Ramos (cell line): ENCODE measurements around the gene GPI.
"Not testable (repeated sequence)": the region's sequence is repeated elsewhere in the genome, so short reads cannot be mapped to it uniquely, and the experiment has no call there.

Experiments used
- in situ Hi-C: fragments of 300-500 bp; cut with MboI; formaldehyde crosslinking; loops from one replicate; pipeline ENCODE4 v1.14.3; 2022; ENCODE audit warnings: low sequenced_read_pairs; ENCODE audit not compliant: unreplicated experiment

GPI gene

GRCh38 chr19:34397853-34398252 is 32.9 kb downstream of the GPI start:
- in situ Hi-C loops, result no loop called here

GRCh38 chr19:34399886-34400285 is 34.9 kb downstream of the GPI start:
- in situ Hi-C loops, result no loop called here

GRCh38 chr19:34400844-34401243 is 35.8 kb downstream of the GPI start:
- in situ Hi-C loops, result not testable (repeated sequence)

GRCh38 chr19:34402074-34402600 is 37.1 kb downstream of the GPI start:
- in situ Hi-C loops, result no loop called here

GRCh38 chr19:34403784-34404108 is 38.8 kb downstream of the GPI start:
- in situ Hi-C loops, result no loop called here

- in situ Hi-C loops, result no loop called here
These were observed 39.3 kb downstream of the GPI start, which contains the start of gene PDCD2L for GRCh38 chr19:34404109-34404909. TSS of gene PDCD2L (plus strand) at chr19:34404399. CDS start at chr19:34404431, 32 bp downstream.

GRCh38 chr19:34405892-34406660 is 41.1 kb downstream of the GPI start:
- in situ Hi-C loops, result no loop called here

GRCh38 chr19:34408411-34408810 is 43.4 kb downstream of the GPI start:
- in situ Hi-C loops, result no loop called here

GRCh38 chr19:34409189-34410164 is 44.5 kb downstream of the GPI start:
- in situ Hi-C loops, result no loop called here

- in situ Hi-C loops, result no loop called here
These were observed 46.2 kb downstream of the GPI start for GRCh38 chr19:34411216-34411615.

- in situ Hi-C loops, result no loop called here
These were observed 51.1 kb downstream of the GPI start for GRCh38 chr19:34416021-34416545.

GRCh38 chr19:34418300-34418699 is 53.3 kb downstream of the GPI start:
- in situ Hi-C loops, result no loop called here

- in situ Hi-C loops, result no loop called here
These were observed 61.2 kb downstream of the GPI start for GRCh38 chr19:34426096-34426661.

GRCh38 chr19:34428549-34429285 is 63.7 kb downstream of the GPI start:
- in situ Hi-C loops, result no loop called here

- in situ Hi-C loops, result no loop called here
These were observed 64.6 kb downstream of the GPI start for GRCh38 chr19:34429553-34429952.

- in situ Hi-C loops, result no loop called here
These were observed 66.0 kb downstream of the GPI start for GRCh38 chr19:34430738-34431625.

GRCh38 chr19:34431681-34432402 is 66.8 kb downstream of the GPI start:
- in situ Hi-C loops, result no loop called here
